Measurements from ENCODE around the gene RNASEL. TPM values are rescaled to one million over a fixed set of nuclear protein-coding genes. Genes with fewer than 3 reads are reported as not detected.

RNASEL gene
- total RNA-seq, 2 experiments from 2014 or later: 3.7 TPM

DNA sequence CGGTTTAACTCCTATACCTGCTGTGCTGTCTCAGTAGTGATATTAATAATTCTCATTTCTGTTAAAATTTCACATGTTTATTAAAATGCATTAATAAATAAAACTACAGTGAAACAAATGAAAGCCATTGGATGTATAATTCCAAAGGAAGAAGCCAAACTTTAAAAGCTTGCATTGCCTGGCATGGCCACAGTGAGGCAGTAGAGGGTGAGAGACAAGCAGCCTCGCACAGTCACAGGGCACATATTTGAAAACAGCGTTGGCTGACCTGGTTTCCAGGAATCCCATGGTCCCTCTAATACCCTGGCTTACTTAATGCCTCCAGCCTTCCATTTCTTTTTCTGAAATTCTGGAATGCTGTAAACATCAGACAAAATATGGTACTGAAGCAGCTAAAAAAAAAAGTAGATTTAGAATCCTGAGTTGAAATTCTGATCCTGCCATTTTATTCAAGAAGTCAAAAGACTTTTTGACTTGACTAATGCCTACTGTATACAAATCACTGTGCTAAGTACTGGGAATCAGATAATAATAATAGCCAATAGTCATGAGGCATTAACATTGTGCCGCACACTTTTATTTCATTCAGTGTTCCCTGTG, 6.7 kb upstream of the RNASEL start:
- no peak overlapping the region for H3K27ac Mint-ChIP-seq
- H3K36me3 Mint-ChIP-seq (ENCODE audit: low read depth): no peaks in the 10 kb centered on the region
- H3K4me1 Mint-ChIP-seq (ENCODE audit: low read depth): peaks cover 16% of the 10 kb centered on the region
- intact Hi-C loops (cut with micrococcal nuclease): loop anchor here (10.0 kb wide), 1 partner anchor 151 kb away; no protein-coding TSS in a partner anchor
- H3K4me3 Mint-ChIP-seq: no peak overlapping the region
- ChIA-PET POLR2A (interaction anchor here (0.8 to 2.9 kb wide), 6 partner anchors 10 to 194 kb away, joined by 3 to 11 read pairs (median 4); partner anchors contain the start of gene NPL), CTCF (interaction anchor here (0.7 to 27.6 kb wide), 51 partner anchors 8 to 511 kb away, joined by 3 to 1003 read pairs (median 5); partner anchors contain the start of genes NPL and RGS16)
- no peaks in the 10 kb centered on the region for H3K27me3 Mint-ChIP-seq
- peak; percentile 80 for ATAC-seq
- TF ChIP-seq, protein P1, sequence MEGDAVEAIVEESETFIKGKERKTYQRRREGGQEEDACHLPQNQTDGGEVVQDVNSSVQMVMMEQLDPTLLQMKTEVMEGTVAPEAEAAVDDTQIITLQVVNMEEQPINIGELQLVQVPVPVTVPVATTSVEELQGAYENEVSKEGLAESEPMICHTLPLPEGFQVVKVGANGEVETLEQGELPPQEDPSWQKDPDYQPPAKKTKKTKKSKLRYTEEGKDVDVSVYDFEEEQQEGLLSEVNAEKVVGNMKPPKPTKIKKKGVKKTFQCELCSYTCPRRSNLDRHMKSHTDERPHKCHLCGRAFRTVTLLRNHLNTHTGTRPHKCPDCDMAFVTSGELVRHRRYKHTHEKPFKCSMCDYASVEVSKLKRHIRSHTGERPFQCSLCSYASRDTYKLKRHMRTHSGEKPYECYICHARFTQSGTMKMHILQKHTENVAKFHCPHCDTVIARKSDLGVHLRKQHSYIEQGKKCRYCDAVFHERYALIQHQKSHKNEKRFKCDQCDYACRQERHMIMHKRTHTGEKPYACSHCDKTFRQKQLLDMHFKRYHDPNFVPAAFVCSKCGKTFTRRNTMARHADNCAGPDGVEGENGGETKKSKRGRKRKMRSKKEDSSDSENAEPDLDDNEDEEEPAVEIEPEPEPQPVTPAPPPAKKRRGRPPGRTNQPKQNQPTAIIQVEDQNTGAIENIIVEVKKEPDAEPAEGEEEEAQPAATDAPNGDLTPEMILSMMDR (IDR thresholded peaks at IDR 0.05): peak; percentile 92
- peak; percentile 79 for DNase-seq
- H3K9me3 Mint-ChIP-seq: no peaks in the 10 kb centered on the region

DNA sequence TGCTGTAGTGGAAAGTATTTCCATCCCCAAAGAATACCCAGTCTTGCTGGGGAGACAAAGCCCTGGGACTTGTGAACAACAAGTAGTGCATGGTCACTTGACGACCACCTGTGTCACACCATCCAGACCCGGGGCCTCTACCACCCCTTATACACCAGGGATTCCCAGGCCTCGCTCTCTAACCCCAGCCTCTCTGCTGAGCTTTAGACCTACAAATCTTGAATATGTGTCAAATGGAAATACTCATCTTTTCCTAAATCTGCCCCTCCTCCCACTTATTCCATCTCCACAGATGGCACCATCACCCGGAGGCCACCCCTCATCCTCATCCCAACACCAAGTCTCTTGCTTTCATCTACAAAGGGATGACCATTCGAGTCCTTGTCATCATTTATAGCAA, 875 bp upstream of the RNASEL start:
- Mint-ChIP-seq H3K36me3 (ENCODE audit: low read depth) (peaks cover 11% of the 10 kb centered on the region), H3K27me3 (no peaks in the 10 kb centered on the region), H3K27ac (peak overlapping the region; percentile 28), H3K4me3 (peak overlapping the region; percentile 98), H3K9me3 (peaks cover 2% of the 10 kb centered on the region), H3K4me1 (ENCODE audit: low read depth) (peaks cover 31% of the 10 kb centered on the region)
- intact Hi-C loops (cut with micrococcal nuclease): loop anchor here (10.0 kb wide), 1 partner anchor 145 kb away; no protein-coding TSS in a partner anchor
- CTCF ChIA-PET: interaction anchor here (2.5 to 27.6 kb wide), 3 partner anchors 10 to 199 kb away, joined by 11 to 1003 read pairs (median 40); partner anchors contain the start of genes NPL and RGS16
- ATAC-seq: no peak
- TF ChIP-seq, protein P1 (IDR thresholded peaks at IDR 0.05): no peak
- no peak for DNase-seq
- POLR2A ChIA-PET: interaction anchor here (0.8 to 4.6 kb wide), 3 partner anchors 9 to 192 kb away, joined by 3 to 23 read pairs (median 10); no protein-coding TSS in a partner anchor

DNA sequence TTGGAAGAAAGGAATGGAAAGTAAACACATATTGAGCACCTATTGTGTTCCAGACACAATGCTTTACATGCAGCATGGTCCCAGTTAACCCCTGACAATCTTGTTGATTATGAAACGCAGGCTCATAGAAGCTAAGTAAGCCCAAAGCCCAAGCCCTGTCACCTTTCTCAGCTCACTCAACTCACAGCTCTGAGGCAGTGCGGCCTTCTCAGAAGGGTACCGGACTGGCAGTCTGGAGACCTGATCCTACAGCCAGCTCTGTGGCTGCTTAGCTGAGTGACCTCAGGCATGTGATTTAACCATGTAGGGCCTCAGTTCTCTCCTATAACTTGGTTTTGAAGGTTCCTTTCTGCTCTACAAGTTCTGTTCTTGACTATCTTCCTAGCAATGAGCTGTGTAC, 464 bp upstream of the RNASEL start:
- TF ChIP-seq, protein P1 (IDR thresholded peaks at IDR 0.05): no peak
- Mint-ChIP-seq H3K27ac (peak overlapping the region; percentile 97), H3K36me3 (ENCODE audit: low read depth) (peaks cover 13% of the 10 kb centered on the region), H3K4me1 (ENCODE audit: low read depth) (peaks cover 35% of the 10 kb centered on the region), H3K9me3 (peaks cover 2% of the 10 kb centered on the region), H3K27me3 (no peaks in the 10 kb centered on the region), H3K4me3 (peak overlapping the region; percentile 98)
- ATAC-seq (no peak), DNase-seq (no peak)
- ChIA-PET CTCF (interaction anchor here (1.6 to 27.6 kb wide), 6 partner anchors 11 to 446 kb away, joined by 3 to 1003 read pairs (median 8); partner anchors contain the start of genes NPL and RGS16), POLR2A (interaction anchor here (0.8 to 4.6 kb wide), 3 partner anchors 9 to 192 kb away, joined by 3 to 23 read pairs (median 10); no protein-coding TSS in a partner anchor)
- intact Hi-C loops (cut with micrococcal nuclease): no loop called here

DNA sequence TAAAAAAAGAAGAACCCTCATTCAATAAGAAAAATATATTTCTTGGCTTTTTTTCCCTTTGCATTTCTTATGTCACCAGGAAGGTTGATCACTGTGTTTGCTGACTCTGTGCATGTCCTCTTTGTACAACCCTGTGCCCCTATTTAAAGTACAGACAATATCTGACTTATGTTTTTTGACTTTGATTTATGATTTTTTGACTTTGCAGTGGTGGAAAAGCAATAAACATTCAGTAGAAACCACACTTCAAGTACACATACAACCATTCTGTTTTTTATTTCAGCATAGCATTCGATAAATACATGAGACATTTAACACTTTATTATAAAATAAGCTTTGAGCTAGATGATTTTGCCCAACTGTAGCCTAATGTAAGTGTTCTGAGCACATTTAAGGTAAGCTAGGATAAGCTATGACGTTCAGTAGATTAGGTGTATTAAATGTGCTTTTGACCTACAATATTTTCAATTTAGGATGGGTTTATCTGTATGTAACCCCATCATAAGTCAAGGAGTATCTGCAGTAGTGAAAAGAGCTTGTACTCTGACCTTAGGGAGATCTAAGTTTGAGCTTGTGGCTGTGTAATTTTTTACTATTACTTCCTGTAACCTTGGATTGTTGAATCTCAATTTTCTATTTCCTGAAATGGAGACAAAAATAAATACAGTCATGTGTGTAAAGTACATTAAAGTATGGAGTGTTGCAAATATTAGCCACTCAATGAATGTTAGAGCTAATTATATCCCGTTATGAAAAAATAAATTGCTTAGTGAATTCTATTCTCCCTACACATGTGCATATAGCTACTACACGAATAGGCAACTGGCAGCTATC, 1.2 kb downstream of the RNASEL start:
- no peak for DNase-seq
- TF ChIP-seq, protein P1 (IDR thresholded peaks at IDR 0.05): no peak
- CTCF ChIA-PET: interaction anchor here (0.8 to 27.6 kb wide), 9 partner anchors 8 to 444 kb away, joined by 3 to 1003 read pairs (median 6); partner anchors contain the start of genes NPL and RGS16
- Mint-ChIP-seq H3K27me3 (no peaks in the 10 kb centered on the region), H3K4me1 (ENCODE audit: low read depth) (peaks cover 51% of the 10 kb centered on the region), H3K36me3 (ENCODE audit: low read depth) (peaks cover 18% of the 10 kb centered on the region), H3K9me3 (peaks cover 2% of the 10 kb centered on the region), H3K27ac (peak overlapping the region; percentile 97), H3K4me3 (peak overlapping the region; percentile 98)
- intact Hi-C loops (cut with micrococcal nuclease): no loop called here
- POLR2A ChIA-PET: interaction anchor here (1.0 to 4.6 kb wide), 5 partner anchors 11 to 253 kb away, joined by 3 to 23 read pairs (median 3); no protein-coding TSS in a partner anchor
- ATAC-seq: peak; percentile 29
